ENCODE measurements around the gene HDAC7.

Gene HDAC7

GRCh38 chr12:47745485-47746041 lies 74.1 kb downstream of the HDAC7 start:
- no peak for DNase-seq (ENCODE audit: low read depth)

GRCh38 chr12:47744778-47745436 lies 74.8 kb downstream of the HDAC7 start:
- no peak for DNase-seq (ENCODE audit: low read depth)

GRCh38 chr12:47744005-47744651 lies 75.6 kb downstream of the HDAC7 start:
- no peak for DNase-seq (ENCODE audit: low read depth)

- no peak for DNase-seq (ENCODE audit: low read depth)
Measured at GRCh38 chr12:47743311-47743860, 76.3 kb downstream of the HDAC7 start.

- peak; percentile 68 for DNase-seq (ENCODE audit: low read depth)
Measured at GRCh38 chr12:47742253-47742825, 77.4 kb downstream of the HDAC7 start.

GRCh38 chr12:47741340-47741703 lies 78.4 kb downstream of the HDAC7 start:
- DNase-seq (ENCODE audit: low read depth), result peak; percentile 33

GRCh38 chr12:47740606-47741339 lies 78.9 kb downstream of the HDAC7 start:
- no peak for DNase-seq (ENCODE audit: low read depth)

GRCh38 chr12:47739979-47740378 lies 79.7 kb downstream of the HDAC7 start:
- DNase-seq (ENCODE audit: low read depth), result no peak

GRCh38 chr12:47739297-47739696 lies 80.4 kb downstream of the HDAC7 start:
- DNase-seq (ENCODE audit: low read depth), result no peak

GRCh38 chr12:47737936-47738594 lies 81.6 kb downstream of the HDAC7 start:
- no peak for DNase-seq (ENCODE audit: low read depth)

- no peak for DNase-seq (ENCODE audit: low read depth)
Measured at GRCh38 chr12:47736877-47737676, 82.6 kb downstream of the HDAC7 start.

- DNase-seq (ENCODE audit: low read depth), result no peak
Measured at GRCh38 chr12:47736216-47736615, 83.5 kb downstream of the HDAC7 start.

GRCh38 chr12:47735649-47736048 lies 84.1 kb downstream of the HDAC7 start:
- no peak for DNase-seq (ENCODE audit: low read depth)

- DNase-seq (ENCODE audit: low read depth), result no peak
Measured at GRCh38 chr12:47734725-47735480, 84.8 kb downstream of the HDAC7 start.

GRCh38 chr12:47733142-47733541 lies 86.6 kb downstream of the HDAC7 start:
- no peak for DNase-seq (ENCODE audit: low read depth)

Measured in stimulated activated CD8-positive, alpha-beta memory T cell treated with anti-CD3 and anti-CD28 coated beads, Interleukin-7, amount 100 ng/mL, for 24 hours (primary cell).